ENCODE data around the gene ATF4.

The ATF4 gene

GRCh38 chr22:39562839-39563489 is 42.6 kb downstream of the ATF4 start:
- DNase-seq = no peak

GRCh38 chr22:39563571-39564428 is 43.4 kb downstream of the ATF4 start:
- no peak for DNase-seq

GRCh38 chr22:39565414-39565944 is 45.1 kb downstream of the ATF4 start:
- no peak for DNase-seq

GRCh38 chr22:39567135-39567946 is 47.0 kb downstream of the ATF4 start:
- no peak for DNase-seq

- DNase-seq = no peak
These were observed 48.1 kb downstream of the ATF4 start for GRCh38 chr22:39568278-39568981.

GRCh38 chr22:39569066-39569465 is 48.7 kb downstream of the ATF4 start:
- DNase-seq = no peak

- no peak for DNase-seq
These were observed 49.9 kb downstream of the ATF4 start for GRCh38 chr22:39570226-39570625.

DNA sequence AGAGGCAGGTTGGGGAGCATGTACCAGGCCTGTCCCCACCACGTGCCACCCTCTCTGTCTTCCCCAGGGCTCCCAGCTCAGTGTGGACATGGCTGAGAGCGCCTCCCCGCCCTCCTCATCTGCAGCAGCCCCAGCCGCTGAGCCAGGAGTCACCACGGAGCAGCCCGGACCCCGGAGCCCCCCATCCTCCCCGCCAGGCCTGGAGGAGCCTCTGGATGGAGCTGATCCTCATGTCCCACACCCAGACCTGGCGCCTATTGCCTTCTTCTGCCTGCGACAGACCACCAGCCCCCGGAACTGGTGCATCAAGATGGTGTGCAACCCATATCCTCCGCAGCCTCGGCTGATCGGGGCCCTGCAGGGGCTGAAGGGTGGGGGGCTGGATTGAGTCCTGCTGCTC is 50.3 kb downstream of the ATF4 start, which contains the start of gene CACNA1I:
Gene CACNA1I (plus strand): TSS at position 89 of the 400 bp plus-strand sequence. CDS start 0 bp downstream, at position 89.
- DNase-seq = no peak

GRCh38 chr22:39571538-39571937 is 51.2 kb downstream of the ATF4 start:
- DNase-seq = no peak

All from NK-92 treated with Interleukin-12 subunit alpha and Interleukin-12 subunit beta, amount 100 ng/mL, for 24 hours (cell line).